AG08396 (cell line): Measurements from ENCODE around the gene ZER1.
"Not testable (repeated sequence)": the region's sequence is repeated elsewhere in the genome, so short reads cannot be mapped to it uniquely, and the experiment has no call there.

ENCODE experiments used
- DNase-seq: peaks from one replicate; pipeline ENCODE4 v3.0.0; 2012; ENCODE audit warnings: low spot score, mixed read lengths

Gene ZER1

GRCh38 chr9:128787659-128788058 is 15.9 kb upstream of the ZER1 start:
- DNase-seq: peak; percentile 45

GRCh38 chr9:128786681-128787601 is 15.2 kb upstream of the ZER1 start, which contains the start of gene TBC1D13:
Gene TBC1D13 (plus strand): TSS chr9:128787253. CDS start chr9:128787354, 101 bp downstream.
- DNase-seq: peak; percentile 96

- DNase-seq: no peak
Observed at GRCh38 chr9:128785427-128785826, 13.7 kb upstream of the ZER1 start.

GRCh38 chr9:128782669-128783068 is 10.9 kb upstream of the ZER1 start:
- no peak for DNase-seq

GRCh38 chr9:128781187-128782070 is 9.7 kb upstream of the ZER1 start:
- DNase-seq: no peak

- DNase-seq: not testable (repeated sequence)
Observed at GRCh38 chr9:128780093-128780492, 8.4 kb upstream of the ZER1 start.

- no peak for DNase-seq
Observed at GRCh38 chr9:128774804-128775203, 3.1 kb upstream of the ZER1 start.

GRCh38 chr9:128773049-128773448 is 1.3 kb upstream of the ZER1 start:
- DNase-seq: no peak

GRCh38 chr9:128771094-128771721 is 519 bp downstream of the ZER1 start:
- DNase-seq: peak; percentile 55

GRCh38 chr9:128770286-128771030 is 1.3 kb downstream of the ZER1 start:
- no peak for DNase-seq

GRCh38 chr9:128768606-128769005 is 3.1 kb downstream of the ZER1 start:
- DNase-seq: no peak

GRCh38 chr9:128765499-128765898 is 6.2 kb downstream of the ZER1 start:
- DNase-seq: no peak

- DNase-seq: no peak
Observed at GRCh38 chr9:128764361-128764760, 7.4 kb downstream of the ZER1 start.

- no peak for DNase-seq
Observed at GRCh38 chr9:128762671-128763449, 8.9 kb downstream of the ZER1 start.

- DNase-seq: no peak
Observed at GRCh38 chr9:128757602-128758001, 14.1 kb downstream of the ZER1 start.

- no peak for DNase-seq
Observed at GRCh38 chr9:128753627-128754026, 18.1 kb downstream of the ZER1 start.

GRCh38 chr9:128750926-128751595 is 20.7 kb downstream of the ZER1 start:
- no peak for DNase-seq

- DNase-seq: no peak
Observed at GRCh38 chr9:128747241-128747640, 24.5 kb downstream of the ZER1 start.

- no peak for DNase-seq
Observed at GRCh38 chr9:128743421-128743820, 28.3 kb downstream of the ZER1 start.

GRCh38 chr9:128742401-128742800 is 29.3 kb downstream of the ZER1 start:
- DNase-seq: no peak
